ENCODE results near the gene NUDT12.

The NUDT12 gene

DNA sequence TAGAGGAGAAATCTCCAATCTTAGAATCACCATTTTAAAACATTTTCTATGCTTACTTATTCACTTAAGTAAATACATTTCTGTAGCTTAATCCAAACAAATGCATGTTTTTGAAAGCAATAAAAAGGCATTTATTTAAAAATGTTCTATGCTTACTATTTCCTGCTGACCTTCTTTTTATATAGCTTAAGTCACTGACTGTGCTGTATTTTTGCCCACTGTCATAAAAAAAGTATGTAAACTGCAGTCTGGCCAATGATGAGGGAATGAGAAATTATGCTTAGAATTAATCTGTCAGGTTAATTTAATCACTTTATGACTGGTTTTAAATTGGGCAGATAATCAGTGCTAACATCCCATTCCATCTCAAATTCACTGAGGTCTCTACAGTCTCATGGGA lies 20.1 kb downstream of the NUDT12 start:
- no peak overlapping the region for H3K4me3 ChIP-seq (ENCODE audit: low read length)
- TF ChIP-seq, protein P1, sequence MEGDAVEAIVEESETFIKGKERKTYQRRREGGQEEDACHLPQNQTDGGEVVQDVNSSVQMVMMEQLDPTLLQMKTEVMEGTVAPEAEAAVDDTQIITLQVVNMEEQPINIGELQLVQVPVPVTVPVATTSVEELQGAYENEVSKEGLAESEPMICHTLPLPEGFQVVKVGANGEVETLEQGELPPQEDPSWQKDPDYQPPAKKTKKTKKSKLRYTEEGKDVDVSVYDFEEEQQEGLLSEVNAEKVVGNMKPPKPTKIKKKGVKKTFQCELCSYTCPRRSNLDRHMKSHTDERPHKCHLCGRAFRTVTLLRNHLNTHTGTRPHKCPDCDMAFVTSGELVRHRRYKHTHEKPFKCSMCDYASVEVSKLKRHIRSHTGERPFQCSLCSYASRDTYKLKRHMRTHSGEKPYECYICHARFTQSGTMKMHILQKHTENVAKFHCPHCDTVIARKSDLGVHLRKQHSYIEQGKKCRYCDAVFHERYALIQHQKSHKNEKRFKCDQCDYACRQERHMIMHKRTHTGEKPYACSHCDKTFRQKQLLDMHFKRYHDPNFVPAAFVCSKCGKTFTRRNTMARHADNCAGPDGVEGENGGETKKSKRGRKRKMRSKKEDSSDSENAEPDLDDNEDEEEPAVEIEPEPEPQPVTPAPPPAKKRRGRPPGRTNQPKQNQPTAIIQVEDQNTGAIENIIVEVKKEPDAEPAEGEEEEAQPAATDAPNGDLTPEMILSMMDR (conservative IDR thresholded peaks at IDR 0.05; ENCODE audit: low read depth, low read length) = no peak
- DNase-seq (ENCODE audit: low read depth) = no peak

DNA sequence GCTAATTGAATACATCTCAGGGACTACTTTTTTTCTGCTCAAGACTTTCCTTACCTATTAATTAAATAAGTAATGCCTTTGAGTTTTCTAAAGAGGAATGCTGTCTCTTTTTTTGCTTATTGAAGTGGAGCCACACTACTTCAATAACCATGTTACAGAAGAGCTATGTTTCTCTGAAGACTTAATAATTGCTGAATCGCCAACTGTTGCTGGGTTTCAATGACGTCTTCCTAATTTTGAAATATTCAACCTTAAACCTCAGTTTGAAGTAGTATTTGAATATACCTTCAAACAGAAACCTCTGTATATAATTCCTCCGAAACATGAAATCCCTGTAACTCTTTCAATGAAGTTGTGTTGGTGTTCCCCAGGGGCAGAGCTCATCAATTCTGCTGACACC lies 21.0 kb downstream of the NUDT12 start:
- no peak for DNase-seq (ENCODE audit: low read depth)
- H3K4me3 ChIP-seq (ENCODE audit: low read length) = no peak overlapping the region
- TF ChIP-seq, protein P1 (conservative IDR thresholded peaks at IDR 0.05; ENCODE audit: low read depth, low read length) = no peak

DNA sequence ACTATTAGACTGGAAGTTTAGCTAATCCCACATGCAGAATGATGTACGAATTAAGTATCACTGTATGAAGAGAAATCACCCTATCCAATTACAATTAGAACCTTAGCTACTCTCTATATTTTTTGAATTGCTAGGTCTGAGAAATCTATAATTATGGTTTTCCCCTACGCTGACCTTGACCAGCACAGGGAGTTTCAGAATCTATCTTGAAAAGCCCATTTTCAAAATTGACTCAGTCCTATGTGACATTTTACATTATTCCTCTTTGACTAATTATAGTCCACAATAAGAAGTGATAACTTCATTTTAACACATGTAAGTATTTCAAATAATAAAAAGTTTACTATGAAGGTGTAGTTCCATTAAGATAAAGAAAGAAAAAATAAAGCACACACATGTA lies 21.5 kb downstream of the NUDT12 start:
- DNase-seq (ENCODE audit: low read depth) = no peak
- H3K4me3 ChIP-seq (ENCODE audit: low read length) = no peak overlapping the region
- TF ChIP-seq, protein P1 (conservative IDR thresholded peaks at IDR 0.05; ENCODE audit: low read depth, low read length) = no peak

DNA sequence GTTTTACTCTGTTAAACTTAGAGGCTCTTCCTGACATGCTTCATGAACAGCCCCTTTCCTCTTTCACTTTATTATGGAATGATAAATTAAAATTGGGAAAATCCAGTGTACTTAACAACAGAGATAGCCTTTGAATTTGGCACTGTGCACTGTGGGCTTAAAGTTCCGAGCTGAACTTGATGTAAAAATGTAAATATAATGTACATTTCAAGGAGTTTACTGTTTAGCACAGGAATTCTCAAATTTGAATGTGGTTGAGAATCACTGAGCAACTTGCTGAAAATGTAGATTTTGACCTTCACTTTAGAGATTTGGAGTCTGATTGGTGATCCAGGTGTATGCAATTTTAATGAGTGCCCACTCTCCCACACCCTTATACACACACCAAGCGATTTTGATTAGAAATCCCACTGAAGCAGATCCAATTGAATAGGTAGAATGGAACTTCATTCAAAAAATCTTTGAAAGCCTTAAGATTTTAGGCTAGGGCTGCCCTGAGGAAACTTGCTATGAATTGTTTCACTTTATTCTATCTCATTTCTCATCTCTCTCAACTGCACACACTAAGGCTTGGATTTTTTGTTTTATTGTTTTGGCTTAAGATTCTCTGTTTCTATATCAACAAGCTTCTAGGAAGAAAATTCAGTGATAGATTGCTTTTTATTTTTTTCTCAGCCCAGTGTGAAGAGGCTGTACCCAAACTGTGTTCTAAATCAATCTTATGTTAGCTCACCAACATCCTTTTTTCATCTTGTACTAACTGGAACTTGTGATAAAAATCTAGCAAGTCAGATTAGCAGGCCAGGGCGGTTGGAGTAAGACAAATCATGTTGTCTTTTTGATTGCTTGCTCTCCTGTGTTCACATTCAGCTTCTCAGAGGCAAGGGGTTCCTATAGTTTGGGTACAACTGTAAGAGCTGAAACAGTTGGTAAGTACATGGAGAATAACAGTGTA lies 22.9 kb downstream of the NUDT12 start:
- H3K4me3 ChIP-seq (ENCODE audit: low read length) = no peak overlapping the region
- no peak for DNase-seq (ENCODE audit: low read depth)
- TF ChIP-seq, protein P1 (conservative IDR thresholded peaks at IDR 0.05; ENCODE audit: low read depth, low read length) = no peak

DNA sequence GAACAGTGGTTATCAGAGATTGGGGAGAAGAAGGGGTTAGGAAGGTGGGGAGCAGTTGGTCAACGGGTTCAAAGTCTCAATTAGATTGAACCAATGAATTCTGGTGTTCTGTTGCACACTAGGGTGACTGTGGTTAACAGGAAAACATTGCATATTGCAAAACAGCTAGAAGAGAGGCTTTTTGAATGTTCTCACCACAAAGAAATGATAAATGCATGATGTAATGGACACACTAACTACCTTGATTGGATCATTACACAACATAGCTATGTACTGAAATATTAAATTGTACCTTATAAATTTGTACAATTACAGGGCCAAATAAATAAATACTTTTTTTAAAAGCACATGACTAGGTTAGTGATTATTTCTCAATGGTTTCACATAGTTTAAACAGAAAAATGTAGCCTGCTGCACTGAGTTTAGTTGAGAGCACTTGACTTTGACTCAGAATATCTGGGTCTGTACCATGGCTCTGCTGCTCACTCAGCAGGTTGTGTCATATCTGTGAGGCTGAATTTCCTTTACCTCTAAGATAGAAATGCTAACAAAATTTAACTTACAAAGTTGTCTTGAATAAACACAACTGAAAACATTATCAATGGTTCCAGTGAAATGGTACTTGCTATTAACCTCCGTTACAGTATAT lies 30.4 kb downstream of the NUDT12 start:
- no peak overlapping the region for H3K4me3 ChIP-seq (ENCODE audit: low read length)
- TF ChIP-seq, protein P1 (conservative IDR thresholded peaks at IDR 0.05; ENCODE audit: low read depth, low read length) = no peak
- DNase-seq (ENCODE audit: low read depth) = no peak

DNA sequence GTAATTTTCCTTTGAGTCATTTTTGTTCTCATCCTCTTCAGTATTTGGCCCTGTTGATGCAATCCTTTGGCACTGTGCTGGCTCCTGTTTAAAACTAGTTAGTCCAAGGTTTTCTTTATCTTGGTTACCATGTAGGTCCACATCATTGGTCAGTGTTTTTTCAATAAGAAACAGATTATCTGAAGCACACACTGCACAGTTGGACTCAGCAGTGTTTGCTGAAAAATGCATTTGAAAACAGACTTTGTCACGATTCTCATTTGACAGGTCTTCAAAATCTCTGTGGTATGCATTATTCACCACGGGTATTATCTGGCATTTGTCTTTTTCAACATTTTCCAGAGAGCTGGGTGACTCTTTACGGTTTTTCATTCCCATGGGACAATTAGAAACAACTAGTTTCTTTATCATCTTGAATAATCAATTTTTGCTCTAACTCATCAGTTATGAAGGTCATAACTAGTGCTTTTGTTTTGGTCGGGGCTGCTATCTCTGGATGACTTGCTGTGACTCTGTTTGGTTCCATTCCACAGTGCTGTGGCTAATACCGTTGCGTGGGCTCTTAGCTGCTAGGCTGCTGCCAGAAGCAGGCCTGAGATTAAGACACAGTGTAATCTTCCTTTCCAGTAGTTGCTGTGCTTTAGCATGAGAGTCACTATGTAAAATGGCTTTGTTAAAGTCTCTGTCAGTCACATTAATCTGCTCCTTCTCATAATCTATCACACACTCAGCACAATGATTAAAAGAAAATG lies 36.2 kb downstream of the NUDT12 start:
- no peak overlapping the region for H3K4me3 ChIP-seq (ENCODE audit: low read length)
- no peak for DNase-seq (ENCODE audit: low read depth)
- TF ChIP-seq, protein P1 (conservative IDR thresholded peaks at IDR 0.05; ENCODE audit: low read depth, low read length) = no peak
